K562 treated with DMSO at 1 percent for 24 hours (cell line): ENCODE results near the gene DLG3. TPM values are rescaled to one million over a fixed set of nuclear protein-coding genes. Genes with fewer than 3 reads are reported as not detected.

Experiments
- total RNA-seq: library from RNA; unstranded; fragments of 300-600 nt; gene quantifications from 2 replicates; pipeline ENCODE4 v1.2.3, GENCODE V29; 2022; ENCODE audit warnings: low read depth; ENCODE audit not compliant: insufficient read depth

Gene DLG3
- total RNA-seq, result 4.8 and 8.4 TPM in 2 replicates

DNA sequence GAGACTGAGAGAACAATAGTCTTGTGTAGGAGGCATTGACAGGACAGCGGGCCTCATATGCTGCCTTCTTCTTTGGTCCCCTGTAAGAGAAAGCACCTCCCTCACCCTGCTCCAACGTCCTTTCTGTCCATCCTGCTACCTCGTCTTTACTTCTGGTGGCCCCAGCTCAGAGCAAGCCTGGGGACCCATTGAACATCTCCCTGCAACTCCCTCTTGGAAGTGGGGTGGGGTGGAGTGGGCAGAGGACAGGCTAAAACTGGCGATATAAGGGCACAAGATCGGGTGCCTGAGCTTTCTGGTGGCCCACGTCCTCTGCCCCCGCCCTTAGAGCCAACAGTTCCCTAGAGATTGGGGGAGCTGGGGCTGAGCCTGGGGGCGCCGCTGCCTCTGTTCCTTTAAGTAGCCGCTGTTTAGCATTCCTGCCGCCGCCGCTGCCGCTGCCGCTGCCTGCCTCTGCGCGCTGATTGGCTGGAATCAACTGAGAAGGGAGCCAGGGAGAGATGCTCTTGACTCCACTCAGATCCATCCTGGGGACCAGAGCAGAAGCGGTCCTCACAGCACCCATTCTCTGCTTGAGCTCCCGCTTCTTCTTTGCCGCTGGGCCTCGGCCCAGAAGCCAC, at the start of gene DLG3:
Gene DLG3 (plus strand): TSS at position 510 of the 620 bp plus-strand sequence. CDS start 367 bp downstream, outside the sequence.

DNA sequence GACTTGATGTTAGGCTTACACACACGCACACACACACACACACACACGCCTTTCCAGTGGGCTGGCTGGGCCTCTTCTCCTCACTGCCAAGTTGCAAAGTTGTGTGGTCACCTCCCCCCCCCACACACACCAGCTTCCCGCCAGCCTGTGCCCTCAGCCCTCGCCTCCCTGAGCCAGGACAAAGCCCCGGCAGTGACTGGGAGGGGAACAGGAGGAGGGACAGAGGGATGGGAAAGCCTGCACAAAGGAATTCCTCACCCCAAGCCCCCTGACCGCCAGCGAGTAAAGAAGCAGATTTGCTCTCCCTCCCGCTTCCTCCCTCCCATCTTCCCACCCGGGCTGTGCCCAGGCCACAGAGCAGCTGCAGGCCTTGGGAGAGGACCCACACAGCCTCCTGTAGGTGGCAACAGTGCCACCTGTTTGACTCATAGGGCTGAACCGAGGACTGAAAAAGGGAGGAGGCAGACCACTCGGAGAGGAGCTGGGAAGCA, 21.7 kb upstream of the DLG3 start, which contains the start of gene GDPD2:
Gene GDPD2 (plus strand): TSS at position 464 of the 491 bp plus-strand sequence. CDS start 1,671 bp downstream, outside the sequence.

Other genes with a start within 250 kb of the DLG3 start
- not detected in 2 replicates for gene AWAT1, start 210.2 kb upstream of the DLG3 start, total RNA-seq
- gene P2RY4, start 184.6 kb upstream of the DLG3 start, total RNA-seq, result not detected in 2 replicates
- not detected in 2 replicates for gene ARR3, start 176.5 kb upstream of the DLG3 start, total RNA-seq
- gene RAB41, start 162.7 kb upstream of the DLG3 start, total RNA-seq, result not detected in 2 replicates
- 43.2 and 43.4 TPM in 2 replicates for gene PDZD11, start 154.9 kb upstream of the DLG3 start, total RNA-seq
- 32.7 and 41.8 TPM in 2 replicates for gene KIF4A, start 154.7 kb upstream of the DLG3 start, total RNA-seq
- 0.23 TPM in 1 of 2 replicates, not detected in the other for gene GDPD2, start 21.5 kb upstream of the DLG3 start, total RNA-seq